K562 (cell line): ENCODE data around the gene TRIM26. TPM values are rescaled to one million over a fixed set of nuclear protein-coding genes. Genes with fewer than 3 reads are reported as not detected.

ENCODE experiments used
- ATAC-seq: fragments of 200-7000 bp; cut with Tn5 transposase; 3 replicates; pipeline ENCODE4 v1.9.1; 2020; ENCODE audit warnings: moderate library complexity
- BruUV-seq: library from RNA; stranded (reverse); fragments of 400-500 nt; replicated peaks from 2 replicates; lab custom pipeline; 2021; lab: Mats Ljungman, UMichigan
- CTCF ChIA-PET: fragments of 300-600 bp; formaldehyde crosslinking; extraction: SDS; loops from one replicate; lab custom pipeline; 2021; ENCODE audit warnings: low intra/inter-chr PET ratio; lab: Yijun Ruan, JAX
- POLR2A ChIA-PET: fragments of 300-600, 350-650 bp; sonication (Branson Sonifier 250); formaldehyde crosslinking; extraction: SDS; loops from one replicate; lab custom pipeline; 2021; ENCODE audit warnings: antibody characterized with exemption, inconsistent platforms; lab: Yijun Ruan, JAX
- DNase-seq, 4 experiments: peaks; one replicate each; pipeline versions ENCODE4 v3.0.0 to v3.0.0-alpha.2; 2011 to 2018; ENCODE audit warnings: low spot score in 3 of 4, mixed read lengths in 3 of 4; ENCODE audit errors: extremely low read depth in 1 of 4
- FAIRE-seq: peaks from 2 replicates; lab custom pipeline; 2011; peaks lifted over from hg19 to GRCh38; lab: Jason Lieb, UNC
- H2AFZ ChIP-seq: 2 replicates; pipeline ENCODE4 v1.6.0; 2011; ENCODE audit warnings: low read depth, low read length, control low read depth, inconsistent platforms
- H3K27ac ChIP-seq: fragments of 200-600 bp; 3 replicates; pipeline ENCODE4 v1.8.0; 2011; ENCODE audit warnings: low read depth, mild to moderate bottlenecking, control low read depth, inconsistent platforms, low read length, moderate library complexity, mixed read lengths; ENCODE audit errors: extremely low read depth
- H3K27me3 ChIP-seq, 2 experiments: fragments of 300-600 bp in 1 of 2; 2 replicates in 1 of 2; 3 replicates in 1 of 2; pipeline versions ENCODE4 v1.6.0 to v1.8.0; 2011; ENCODE audit warnings: inconsistent platforms in 2 of 2, low read length in 2 of 2, mild to moderate bottlenecking in 1 of 2, mixed read lengths in 1 of 2, moderate library complexity in 1 of 2; ENCODE audit not compliant: control insufficient read depth in 2 of 2, insufficient read depth in 2 of 2
- H3K36me3 ChIP-seq: fragments of 300-600 bp; 3 replicates; pipeline ENCODE4 v1.8.0; 2011; ENCODE audit warnings: mild to moderate bottlenecking, low read length, inconsistent platforms; ENCODE audit not compliant: control insufficient read depth, insufficient read depth
- H3K4me1 ChIP-seq, 2 experiments: fragments of 200-600 bp in 1 of 2; replicated peaks in 1 of 2; 2 replicates in 1 of 2; 3 replicates in 1 of 2; pipeline versions ENCODE4 v1.5.1 to v1.8.0; 2011; ENCODE audit warnings: inconsistent platforms in 2 of 2, low read length in 2 of 2, mild to moderate bottlenecking in 1 of 2, mixed read lengths in 1 of 2, moderate library complexity in 1 of 2; ENCODE audit not compliant: control insufficient read depth in 2 of 2, insufficient read depth in 2 of 2
- H3K4me2 ChIP-seq: 2 replicates; pipeline ENCODE4 v1.6.1; 2011; ENCODE audit warnings: low read length, control low read depth, inconsistent platforms, mixed read lengths; ENCODE audit not compliant: insufficient read depth
- H3K4me3 ChIP-seq: fragments of 200-600 bp; sonication (generic), shearing (Covaris generic); 2 replicates; pipeline ENCODE4 v1.5.1; 2016; ENCODE audit warnings: control low read depth, inconsistent platforms
- H3K79me2 ChIP-seq: fragments of 200-600 bp; 3 replicates; pipeline ENCODE4 v1.8.0; 2011; ENCODE audit warnings: low read length, inconsistent platforms; ENCODE audit not compliant: control insufficient read depth, insufficient read depth
- H3K9ac ChIP-seq, 2 experiments: 2 replicates each; pipeline versions ENCODE4 v1.6.0 to v1.6.1; 2011; ENCODE audit warnings: low read depth in 2 of 2, low read length in 2 of 2, control low read depth in 1 of 2, inconsistent platforms in 1 of 2, mild to moderate bottlenecking in 1 of 2, mixed read lengths in 1 of 2; ENCODE audit not compliant: insufficient read depth in 1 of 2
- H3K9me1 ChIP-seq: one replicate; pipeline ENCODE4 v1.6.0; 2011; ENCODE audit warnings: inconsistent platforms, mild to moderate bottlenecking, low read length, moderate library complexity; ENCODE audit not compliant: control insufficient read depth, insufficient read depth
- H3K9me3 ChIP-seq: replicated peaks from 2 replicates; pipeline ENCODE4 v1.5.1; 2011; ENCODE audit warnings: low read depth, low read length, inconsistent platforms; ENCODE audit not compliant: control insufficient read depth, insufficient read depth
- H4K20me1 ChIP-seq: replicated peaks from 2 replicates; pipeline ENCODE4 v1.6.1; 2011; ENCODE audit warnings: low read length, inconsistent platforms, mixed read lengths; ENCODE audit not compliant: control insufficient read depth, insufficient read depth
- PRDM10 ChIP-seq: fragments of 450-650 bp; IDR thresholded peaks from 2 replicates; pipeline ENCODE4 v1.6.1; 2018; ENCODE audit not compliant: partially characterized antibody
- RBM39 ChIP-seq: fragments of 200-400 bp; formaldehyde crosslinking; optimal IDR thresholded peaks from 2 replicates; pipeline ENCODE3; 2018; ENCODE audit warnings: low read depth, low read length
- WGBS: fragments of 100-300 bp; shearing (Covaris generic); methylation state at CpG from one replicate; pipeline ENCODE4 v1.1.6; 2016; ENCODE audit warnings: low coverage, mixed read lengths; ENCODE audit not compliant: insufficient coverage; ENCODE audit errors: missing lambda C conversion rate; 5-methylcytosine and 5-hydroxymethylcytosine counted together
- in situ Hi-C: fragments of 300-500 bp; cut with MboI; formaldehyde crosslinking; loops from 4 replicates; pipeline ENCODE4 v1.15.0; 2018; ENCODE audit warnings: inconsistent platforms, mixed read lengths
- intact Hi-C: fragments of 100-400 bp; cut with micrococcal nuclease; formaldehyde crosslinking; loops from 2 replicates; pipeline ENCODE4 v1.14.2; 2022
- polyA plus RNA-seq, 8 experiments: library from polyadenylated mRNA; depleted of rRNA in 4 of 8; stranded (reverse) in 5 of 8; unstranded in 3 of 8; fragments of >200 nt; fragmentation: Nextera tagmentation in 2 of 8; fragmentation: Illumina TruSeq in 1 of 8; extraction: Ambion mirVana in 2 of 8; extraction: Trizol in 1 of 8; gene quantifications; 2 replicates each; pipeline versions ENCODE4 v1.2.1 to v1.2.3, GENCODE V29; 2011 to 2014; ENCODE audit warnings: inconsistent platforms in 1 of 8, missing spikeins in 1 of 8
- total RNA-seq, 7 experiments: library from RNA; depleted of rRNA in 6 of 7; stranded (reverse); fragments of >200 nt in 6 of 7; fragmentation: Illumina TruSeq in 2 of 7; extraction: Trizol in 2 of 7; gene quantifications; 2 replicates each; pipeline versions ENCODE4 v1.2.1 to v1.2.3, GENCODE V29; 2011 to 2021; ENCODE audit warnings: low replicate concordance in 1 of 7

The TRIM26 gene
- total and polyA plus RNA-seq, 9 of the 15 experiments (the other 6 are each of a cell fraction or from before 2014, with no cell fraction given), result 0.80 to 5.0 (median 2.8) TPM

- Histone ChIP-seq H3K36me3 (no peaks in the 10 kb centered on the region), H3K4me2 (peak overlapping the region; percentile 52), H3K79me2 (no peaks in the 10 kb centered on the region), H3K9ac (no peak overlapping the region), H2AFZ (peak overlapping the region; percentile 35; the same call in 1 of the 2 replicates), H3K27me3 (peaks cover 8 to 40% of the 10 kb centered on the region in 2 experiments; a peak in 4 of 5 replicates), H4K20me1 (no peaks in the 10 kb centered on the region), H3K9me3 (no peaks in the 10 kb centered on the region), H3K27ac (no peak overlapping the region), H3K4me3 (no peak overlapping the region), H3K9me1 (no peaks in the 10 kb centered on the region), H3K4me1 (peaks cover 0 to 14% of the 10 kb centered on the region in 2 experiments; a peak in 4 of 5 replicates)
- ATAC-seq, result no peak
- no TSS peak for BruUV-seq
- POLR2A ChIA-PET, result interaction anchor here (0.7 kb wide), 1 partner anchor 156 kb away, joined by 3 read pairs; no protein-coding TSS in a partner anchor
- WGBS, result 14% methylated on average over 16 of the region's 16 CpGs
- no peak for DNase-seq
- in situ Hi-C loops, result no loop called here
- CTCF ChIA-PET, result no interaction called here
- TF ChIP-seq RBM39 (no peak), PRDM10 (peak; percentile 16)
- intact Hi-C loops, result no loop called here
- no peak for FAIRE-seq
Measured at GRCh38 chr6:30163918-30164654, 49.1 kb downstream of the TRIM26 start.
